ENCODE measurements around the gene KAT6B. TPM values are rescaled to one million over a fixed set of nuclear protein-coding genes. Genes with fewer than 3 reads are reported as not detected.

The KAT6B gene
- total RNA-seq, 1 donor from 2014 or later = 41.0 TPM

GRCh38 chr10:74932648-74933047, 106.2 kb downstream of the KAT6B start:
- intact Hi-C loops (cut with micrococcal nuclease) = no loop called here
- TF ChIP-seq CTCF (IDR thresholded peaks at IDR 0.05; ENCODE audit: borderline replicate concordance) = no peak
- no peaks in the 10 kb centered on the region for H3K9me3 ChIP-seq (replicated peaks)
- H3K36me3 ChIP-seq = no peaks in the 10 kb centered on the region
- DNase-seq = peak; percentile 83
- H3K27me3 ChIP-seq (ENCODE audit: low read depth) = no peaks in the 10 kb centered on the region
- peak overlapping the region; percentile 37 for H3K27ac ChIP-seq (replicated peaks)
- H3K4me1 ChIP-seq = peaks cover 79% of the 10 kb centered on the region
- no peak overlapping the region for H3K4me3 ChIP-seq

- Histone ChIP-seq H3K4me1 (peaks cover 71% of the 10 kb centered on the region), H3K36me3 (no peaks in the 10 kb centered on the region), H3K9me3 (replicated peaks) (no peaks in the 10 kb centered on the region), H3K27ac (replicated peaks) (no peak overlapping the region), H3K27me3 (ENCODE audit: low read depth) (no peaks in the 10 kb centered on the region), H3K4me3 (no peak overlapping the region)
- intact Hi-C loops (cut with micrococcal nuclease) = no loop called here
- no peak for TF ChIP-seq CTCF (IDR thresholded peaks at IDR 0.05; ENCODE audit: borderline replicate concordance)
- no peak for DNase-seq
Observed at GRCh38 chr10:74934100-74934812, 107.9 kb downstream of the KAT6B start.

- intact Hi-C loops (cut with micrococcal nuclease) = no loop called here
- H3K4me1 ChIP-seq = peaks cover 52% of the 10 kb centered on the region
- no peak for TF ChIP-seq CTCF (IDR thresholded peaks at IDR 0.05; ENCODE audit: borderline replicate concordance)
Observed at GRCh38 chr10:74936577-74937265, 110.3 kb downstream of the KAT6B start.

GRCh38 chr10:74937266-74937856, 111.0 kb downstream of the KAT6B start:
- no peaks in the 10 kb centered on the region for H3K36me3 ChIP-seq
- intact Hi-C loops (cut with micrococcal nuclease) = no loop called here
- no peaks in the 10 kb centered on the region for H3K27me3 ChIP-seq (ENCODE audit: low read depth)
- H3K4me3 ChIP-seq = no peak overlapping the region
- TF ChIP-seq CTCF (IDR thresholded peaks at IDR 0.05; ENCODE audit: borderline replicate concordance) = no peak
- H3K9me3 ChIP-seq (replicated peaks) = no peaks in the 10 kb centered on the region
- peaks cover 52% of the 10 kb centered on the region for H3K4me1 ChIP-seq
- no peak overlapping the region for H3K27ac ChIP-seq (replicated peaks)
- DNase-seq = no peak

More at GRCh38 chr10:74936577-74937265, 110.3 kb downstream of the KAT6B start:
- Histone ChIP-seq H3K9me3 (replicated peaks) (no peaks in the 10 kb centered on the region), H3K36me3 (no peaks in the 10 kb centered on the region), H3K27ac (replicated peaks) (no peak overlapping the region), H3K27me3 (ENCODE audit: low read depth) (no peaks in the 10 kb centered on the region), H3K4me3 (no peak overlapping the region)
- DNase-seq = no peak

- TF ChIP-seq CTCF (IDR thresholded peaks at IDR 0.05; ENCODE audit: borderline replicate concordance) = no peak
- Histone ChIP-seq H3K9me3 (replicated peaks) (no peaks in the 10 kb centered on the region), H3K4me1 (peaks cover 27% of the 10 kb centered on the region), H3K27me3 (ENCODE audit: low read depth) (no peaks in the 10 kb centered on the region), H3K36me3 (no peaks in the 10 kb centered on the region), H3K27ac (replicated peaks) (no peak overlapping the region), H3K4me3 (no peak overlapping the region)
- intact Hi-C loops (cut with micrococcal nuclease) = no loop called here
- DNase-seq = no peak
Observed at GRCh38 chr10:74944205-74944604, 117.8 kb downstream of the KAT6B start.
